GM12873 (cell line): Measurements from ENCODE around the gene UTRN.

Experiments
- CTCF ChIP-seq: IDR thresholded peaks from 2 replicates; pipeline ENCODE4 v1.5.1; 2012; ENCODE audit warnings: low read depth, mild to moderate bottlenecking, moderate library complexity, low read length, control low read depth; ENCODE audit not compliant: insufficient read depth; ENCODE audit errors: missing control alignments

Gene UTRN

GRCh38 chr6:144304223-144304848 is 19.2 kb downstream of the UTRN start:
- TF ChIP-seq CTCF: no peak

- no peak for TF ChIP-seq CTCF
Measured at GRCh38 chr6:144305567-144305966, 20.4 kb downstream of the UTRN start.

GRCh38 chr6:144305985-144306384 is 20.9 kb downstream of the UTRN start:
- TF ChIP-seq CTCF: no peak

- no peak for TF ChIP-seq CTCF
Measured at GRCh38 chr6:144307880-144308279, 22.7 kb downstream of the UTRN start.

GRCh38 chr6:144310765-144311164 is 25.6 kb downstream of the UTRN start:
- no peak for TF ChIP-seq CTCF

GRCh38 chr6:144311361-144311760 is 26.2 kb downstream of the UTRN start:
- TF ChIP-seq CTCF: no peak

- no peak for TF ChIP-seq CTCF
Measured at GRCh38 chr6:144314003-144314485, 28.9 kb downstream of the UTRN start.

- TF ChIP-seq CTCF: no peak
Measured at GRCh38 chr6:144314562-144314961, 29.4 kb downstream of the UTRN start.
